GM19035 (cell line): ENCODE results near the gene ADAMTSL3.
"Not testable (repeated sequence)": the region's sequence is repeated elsewhere in the genome, so short reads cannot be mapped to it uniquely, and the experiment has no call there.

ENCODE experiments used
- ATAC-seq: cut with Tn5 transposase; IDR thresholded peaks from one replicate; pipeline ENCODE4 v1.9.1; 2021; ENCODE audit not compliant: unreplicated experiment

Gene ADAMTSL3

DNA sequence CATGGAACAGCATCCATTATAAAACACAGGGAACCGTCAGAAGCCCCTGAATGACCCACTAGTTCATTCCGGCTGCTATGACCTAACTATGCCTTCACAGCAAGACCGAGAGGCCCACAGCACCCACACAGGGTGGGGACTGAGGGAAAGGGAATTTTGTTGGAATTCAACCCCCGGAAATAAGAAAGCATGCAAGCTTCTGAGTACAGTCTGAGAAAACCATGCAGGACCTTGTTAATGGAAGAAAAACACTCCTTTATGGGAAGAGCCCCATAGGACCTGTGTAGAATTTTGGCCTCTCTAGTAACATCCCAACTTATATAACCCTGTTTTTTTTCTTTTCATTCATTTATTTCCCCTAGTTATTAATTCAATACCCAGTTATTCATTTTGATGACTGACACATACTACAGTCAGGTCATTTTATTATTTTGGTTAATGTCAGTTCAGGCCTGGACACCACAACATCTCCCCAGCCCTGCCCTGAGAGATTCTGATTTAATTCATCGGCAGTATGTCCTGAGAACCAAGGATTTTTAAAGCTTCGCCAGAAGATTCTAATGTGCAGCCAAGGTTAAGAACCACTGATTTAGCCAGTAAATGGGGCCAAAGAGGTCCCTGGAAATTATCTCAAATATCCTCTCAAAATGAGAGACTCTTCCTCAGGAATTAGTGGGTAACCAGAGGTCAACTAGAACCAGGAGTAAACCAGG lies 350.0 kb downstream of the ADAMTSL3 start:
- ATAC-seq: no peak

DNA sequence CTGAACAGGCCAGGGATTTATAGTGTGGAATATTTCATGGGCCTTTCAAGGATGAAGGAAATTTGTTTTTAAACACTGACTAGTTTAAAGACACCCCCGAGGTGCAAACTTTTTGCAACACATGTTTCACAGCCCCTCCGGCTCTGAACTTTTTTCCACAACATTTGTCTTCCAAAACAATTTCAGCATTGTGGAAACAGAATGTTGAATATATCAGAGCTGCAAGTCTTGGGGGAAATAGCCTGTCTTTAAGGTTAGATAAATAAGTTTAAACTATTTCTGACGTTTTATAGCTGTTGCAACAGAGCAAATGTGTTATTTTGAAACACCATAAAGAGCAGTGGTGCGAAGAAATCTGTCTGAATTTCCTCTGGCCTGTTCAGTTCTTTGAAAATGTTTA lies 352.5 kb downstream of the ADAMTSL3 start:
- no peak for ATAC-seq

DNA sequence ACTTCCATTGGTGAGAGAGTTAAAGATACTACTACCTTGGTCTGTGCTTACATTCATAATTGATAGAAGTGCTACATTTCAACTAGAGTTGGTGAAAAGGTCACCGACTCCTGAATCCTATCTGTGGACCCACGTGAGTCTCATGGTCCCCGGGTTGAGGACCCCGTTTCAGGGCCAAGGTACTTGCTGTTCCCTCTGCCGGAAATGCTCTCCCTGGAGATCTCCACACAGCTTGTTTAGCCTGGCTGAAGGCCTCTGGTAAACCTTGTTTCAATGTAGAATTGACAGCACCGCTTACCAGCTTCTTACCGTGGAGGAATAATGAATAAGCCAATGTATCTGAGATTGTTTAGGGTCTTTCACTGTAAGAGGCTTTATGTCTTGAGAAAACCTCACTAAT lies 355.7 kb downstream of the ADAMTSL3 start:
- no peak for ATAC-seq

DNA sequence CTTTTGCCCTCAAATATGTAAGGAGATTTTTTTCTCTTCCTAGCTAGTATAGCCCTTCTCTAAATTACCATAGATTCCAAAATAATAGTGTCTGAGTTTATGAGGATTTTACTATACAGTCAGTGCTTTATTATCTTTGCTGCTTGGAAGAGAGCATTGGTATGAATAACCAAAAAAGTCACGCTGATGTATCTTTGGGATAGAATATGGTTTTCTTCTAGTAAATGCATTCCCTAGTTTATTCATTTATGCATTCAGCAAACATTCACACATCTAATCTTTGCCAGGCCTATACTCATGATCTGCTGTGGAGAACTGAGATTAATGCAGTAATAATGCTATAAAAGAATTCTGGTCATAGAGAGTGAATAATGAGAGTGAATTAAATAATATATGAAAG lies 356.3 kb downstream of the ADAMTSL3 start:
- no peak for ATAC-seq

DNA sequence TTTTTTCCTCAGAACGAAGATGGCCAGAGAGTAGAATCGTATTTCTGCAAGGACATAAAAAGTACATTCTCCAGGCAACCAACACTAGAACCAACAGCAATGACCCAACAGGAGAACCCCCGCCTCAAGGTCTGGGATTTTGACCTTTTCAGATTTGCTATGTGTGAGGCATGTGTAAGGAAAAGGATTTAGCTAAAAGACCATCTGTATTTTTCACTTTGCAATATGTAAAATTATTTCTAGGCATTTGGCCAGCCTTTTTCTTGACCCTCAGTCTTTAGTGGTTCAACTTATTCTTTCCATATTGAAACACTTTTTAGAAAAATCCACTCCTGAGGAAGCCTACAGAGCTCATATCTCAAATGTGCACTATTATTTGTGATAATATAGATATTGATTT lies 362.4 kb downstream of the ADAMTSL3 start:
- no peak for ATAC-seq

DNA sequence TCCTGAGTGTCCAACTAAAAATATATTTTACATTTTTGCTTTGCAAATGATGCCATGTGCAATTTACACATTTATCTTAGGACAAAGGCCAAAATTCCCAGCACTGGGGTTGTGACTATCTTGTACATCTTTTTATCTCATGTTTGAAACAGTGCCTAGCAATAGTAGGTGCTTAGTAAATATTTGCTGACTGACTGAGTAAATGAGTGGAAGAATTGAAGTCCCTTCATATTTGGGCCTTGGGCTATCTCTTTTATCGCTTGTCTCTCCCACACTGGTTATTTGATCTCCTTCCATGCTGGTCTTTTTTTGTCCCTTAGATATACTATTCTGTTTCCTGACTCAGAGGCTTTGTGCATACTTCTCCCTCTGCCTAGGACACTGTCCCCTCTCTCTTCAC lies 368.6 kb downstream of the ADAMTSL3 start:
- no peak for ATAC-seq

DNA sequence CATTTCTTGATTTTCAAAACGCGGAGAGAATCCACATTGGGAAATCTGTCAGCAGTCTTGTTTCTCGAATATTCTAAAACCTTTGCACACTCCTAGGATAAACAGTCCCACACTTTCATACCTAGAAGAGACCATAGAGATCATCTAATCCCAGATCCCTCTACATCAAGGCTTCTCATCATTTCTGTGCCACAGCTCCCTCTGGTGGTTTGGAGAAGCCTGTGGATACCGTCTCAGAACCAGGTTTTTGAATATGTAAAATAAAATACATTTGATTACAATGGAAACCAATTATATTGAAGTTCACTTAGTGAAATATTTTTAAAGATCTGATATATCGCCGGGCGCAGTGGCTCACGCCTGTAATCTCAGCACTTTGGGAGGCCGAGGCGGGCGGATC lies 369.7 kb downstream of the ADAMTSL3 start:
- ATAC-seq: no peak

DNA sequence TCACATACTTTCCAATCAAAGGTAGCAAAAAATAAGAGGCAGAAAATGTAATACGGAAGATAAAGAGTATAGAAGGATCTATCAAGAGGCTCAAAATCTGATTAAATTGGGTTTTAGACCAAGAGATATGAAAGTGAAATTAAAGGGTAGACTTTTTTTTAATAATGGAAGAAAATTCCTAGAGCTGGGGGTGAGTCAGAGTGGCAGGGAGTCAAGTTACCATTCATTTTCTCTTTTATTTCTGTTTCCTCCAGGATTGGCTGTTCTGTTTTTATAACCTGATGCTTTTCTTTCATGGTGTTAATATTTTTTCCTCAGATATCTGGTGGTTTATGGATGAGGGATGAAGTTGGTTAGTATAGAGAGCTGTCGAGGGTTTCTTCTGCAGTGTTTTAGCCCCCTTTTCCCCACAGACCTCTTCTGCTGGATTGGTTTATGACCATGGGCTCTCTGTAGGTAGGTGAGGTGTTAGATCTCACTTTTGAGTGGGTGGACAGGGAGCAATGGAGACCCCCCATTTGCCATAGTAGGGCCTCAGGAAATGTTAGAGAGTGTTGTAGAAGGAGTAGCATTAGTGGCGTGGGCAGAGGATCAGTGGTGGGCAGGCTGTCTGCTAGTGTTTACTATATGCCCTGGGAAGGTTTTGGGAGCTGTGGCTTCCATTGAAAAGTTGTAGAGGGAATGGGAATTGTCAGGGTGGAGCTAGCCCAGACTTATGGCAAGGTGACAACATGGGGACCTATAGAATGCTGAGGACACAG lies 380.1 kb downstream of the ADAMTSL3 start:
- no peak for ATAC-seq

DNA sequence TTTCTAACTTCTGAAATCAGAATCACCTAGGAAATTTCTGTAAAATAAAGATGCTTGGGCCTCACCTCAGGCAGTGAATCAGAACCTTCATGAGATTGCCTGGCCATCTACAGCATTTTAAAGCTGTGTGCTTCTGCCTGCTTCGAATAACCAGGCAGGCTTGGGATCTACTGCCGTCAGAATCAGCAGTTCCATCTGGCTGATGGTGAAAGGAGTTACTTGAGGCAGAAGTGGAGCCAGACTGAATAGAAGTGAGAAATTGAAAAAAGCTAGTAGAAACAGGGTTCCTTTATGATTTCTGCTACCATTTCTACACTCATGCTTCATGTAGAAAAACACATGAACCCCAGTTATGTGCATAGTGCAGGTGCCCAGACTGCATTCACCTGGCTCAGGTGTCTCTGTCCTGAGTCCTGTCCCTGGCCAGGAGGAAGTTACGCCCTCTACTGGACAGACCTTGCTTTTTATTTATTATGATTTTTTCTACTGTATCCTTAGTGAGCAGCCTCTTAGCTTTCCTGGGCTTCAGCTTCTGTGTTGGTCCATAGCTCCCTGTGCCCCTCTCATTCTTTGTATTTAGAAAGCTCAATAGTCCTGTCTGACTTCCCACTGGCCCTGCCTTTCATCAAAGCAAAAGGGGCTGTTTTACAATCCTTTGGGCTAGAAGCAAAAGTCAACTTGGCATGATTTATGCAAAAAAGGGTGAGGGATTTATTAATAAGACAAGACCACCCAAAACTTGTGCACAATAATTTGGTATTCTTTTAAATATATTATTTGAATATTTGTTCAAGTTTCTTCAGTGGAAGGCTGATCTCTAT lies 380.9 kb downstream of the ADAMTSL3 start:
- peak; percentile 61 for ATAC-seq

DNA sequence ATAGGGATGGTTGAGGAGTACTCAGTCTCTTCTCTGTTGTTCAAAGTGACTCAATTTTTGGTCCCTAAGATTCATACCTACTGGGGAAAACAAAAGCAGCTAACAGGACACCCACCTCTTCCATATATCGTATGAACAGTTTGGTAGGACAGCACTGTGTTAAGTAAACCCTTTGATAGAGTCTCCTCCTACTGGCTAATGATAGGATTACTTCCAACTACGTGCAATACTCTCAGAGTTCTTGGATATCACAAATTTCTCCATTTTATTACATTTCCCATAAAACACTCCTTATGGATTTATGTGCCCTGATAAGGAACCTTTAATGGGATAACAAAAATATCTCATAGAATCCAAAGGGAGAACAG lies 381.5 kb downstream of the ADAMTSL3 start:
- ATAC-seq: no peak

DNA sequence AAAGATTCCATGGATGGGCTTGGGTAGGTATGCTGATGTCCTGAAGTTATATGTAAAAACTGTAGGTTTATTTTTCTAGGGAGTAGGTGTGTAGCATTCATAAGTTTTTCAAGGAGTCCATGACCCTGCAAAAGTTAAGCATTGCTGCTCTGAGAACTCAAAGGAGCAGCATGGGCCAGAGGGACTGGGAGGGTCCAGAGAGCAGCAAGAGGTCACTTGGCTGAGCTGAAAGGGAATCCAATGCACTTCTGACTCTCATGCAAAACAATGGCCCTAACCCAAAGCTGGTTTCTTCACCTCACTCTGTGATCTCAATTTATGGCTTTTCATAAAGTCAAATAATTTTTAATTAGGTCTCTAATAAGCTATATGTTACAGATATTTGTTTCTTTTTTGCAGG lies 383.4 kb downstream of the ADAMTSL3 start:
- no peak for ATAC-seq

DNA sequence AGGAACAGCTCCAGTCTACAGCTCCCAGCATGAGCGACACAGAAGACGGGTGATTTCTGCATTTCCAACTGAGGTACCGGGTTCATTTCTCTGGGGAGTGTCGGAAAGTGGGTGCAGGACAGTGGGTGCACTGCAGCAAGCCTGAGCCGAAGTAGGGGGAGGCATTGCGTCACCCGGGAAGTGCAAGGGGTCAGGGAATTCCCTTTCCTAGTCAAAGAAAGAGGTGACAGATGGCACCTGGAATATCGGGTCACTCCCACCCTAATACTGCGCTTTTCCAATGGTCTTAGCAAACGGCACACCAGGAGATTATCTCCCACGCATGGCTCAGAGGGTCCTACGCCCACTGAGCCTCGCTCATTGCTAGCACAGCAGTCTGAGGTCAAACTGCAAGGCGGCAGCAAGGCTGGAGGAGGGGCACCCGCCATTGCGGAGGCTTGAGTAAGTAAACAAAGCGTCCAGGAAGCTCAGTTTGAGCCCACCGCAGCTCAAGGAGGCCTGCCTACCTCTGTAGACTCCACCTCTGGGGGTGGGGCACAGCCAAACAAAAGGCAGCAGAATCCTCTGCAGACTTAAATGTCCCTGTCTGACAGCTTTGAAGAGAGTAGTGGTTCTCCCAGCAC lies 388.6 kb downstream of the ADAMTSL3 start:
- ATAC-seq: not testable (repeated sequence)

DNA sequence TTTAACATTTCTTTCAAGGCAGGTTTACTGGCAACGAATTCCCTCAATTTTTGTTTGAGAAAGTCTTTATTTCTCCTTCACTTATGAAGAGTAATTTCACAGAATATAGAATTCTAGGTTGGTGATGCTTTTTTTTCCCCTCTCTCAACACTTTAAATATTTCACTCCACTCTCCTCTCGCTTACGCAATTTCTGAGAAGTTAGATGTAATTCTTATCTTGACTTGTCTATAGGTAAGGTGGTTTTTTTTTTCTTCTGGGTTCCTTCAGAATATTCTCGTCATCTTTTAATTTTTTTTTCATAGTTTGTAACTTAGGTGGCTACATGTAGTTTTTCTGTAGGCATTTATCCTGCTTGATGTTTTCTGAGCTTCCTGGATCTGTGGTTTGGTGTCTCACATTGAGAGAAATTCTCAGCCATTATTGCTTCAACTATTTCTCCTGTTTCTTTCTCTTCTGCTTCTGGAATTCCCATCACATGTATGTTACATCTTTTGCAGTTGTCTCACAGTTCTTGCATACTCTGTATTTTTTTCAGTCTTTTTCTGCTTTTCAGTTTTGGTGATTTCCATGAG lies 392.2 kb downstream of the ADAMTSL3 start:
- ATAC-seq: no peak

DNA sequence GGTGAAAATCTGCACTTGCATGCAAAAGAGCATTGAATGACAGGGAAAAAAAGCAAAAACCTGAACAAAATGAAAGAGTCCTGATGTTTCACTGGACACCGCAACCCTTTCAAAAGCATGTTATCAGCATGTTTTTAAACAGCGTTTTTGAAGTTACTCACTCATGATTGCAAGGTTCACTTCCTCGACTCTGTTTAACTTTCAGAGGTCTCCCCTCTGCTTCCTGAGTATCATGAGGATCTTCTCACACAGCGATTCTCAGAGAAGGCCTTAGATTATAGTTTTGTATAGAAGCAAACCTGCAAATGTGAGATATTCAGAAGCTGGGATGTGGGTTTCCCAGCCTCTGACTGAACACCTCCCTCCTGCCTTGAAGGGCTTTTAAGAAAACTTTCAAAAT lies 395.6 kb downstream of the ADAMTSL3 start:
- ATAC-seq: not testable (repeated sequence)

DNA sequence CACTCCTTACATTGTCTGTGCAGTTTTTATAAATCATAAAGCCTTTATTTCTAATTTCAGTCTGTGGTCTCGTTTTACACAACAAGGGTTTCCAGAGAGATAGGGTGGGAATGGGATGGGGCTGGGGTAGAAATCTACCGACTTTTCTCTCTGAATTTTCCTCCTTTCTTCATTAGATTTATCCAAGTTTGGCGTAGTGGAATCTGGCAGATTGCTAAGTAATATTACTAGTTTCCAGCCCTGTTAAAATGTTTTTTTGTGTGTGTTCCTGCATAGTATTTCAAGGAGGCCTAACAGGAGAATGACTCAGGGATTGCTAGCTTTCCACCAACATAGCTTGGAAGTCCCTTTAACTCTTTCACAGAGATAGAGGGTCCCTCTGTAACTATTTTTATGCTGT lies 396.2 kb downstream of the ADAMTSL3 start:
- ATAC-seq: no peak

DNA sequence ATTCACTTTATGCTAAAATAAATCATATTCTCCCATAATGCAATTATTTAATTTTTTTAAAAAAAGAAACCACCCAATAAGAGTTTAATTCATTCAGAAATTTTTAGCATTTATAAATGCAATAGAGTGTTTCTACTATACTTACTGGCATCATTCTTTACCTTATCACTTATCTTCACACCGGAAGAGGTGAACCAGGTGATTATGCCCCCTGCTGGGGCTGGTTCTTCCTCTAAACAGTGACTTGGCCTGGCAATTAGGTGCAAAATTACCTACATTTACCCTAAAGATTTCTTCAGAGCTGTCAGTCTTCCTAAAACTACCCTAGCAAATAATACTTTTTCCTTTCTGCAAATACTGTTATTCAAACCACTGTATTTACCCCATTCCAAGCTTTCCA lies 397.2 kb downstream of the ADAMTSL3 start:
- ATAC-seq: not testable (repeated sequence)

DNA sequence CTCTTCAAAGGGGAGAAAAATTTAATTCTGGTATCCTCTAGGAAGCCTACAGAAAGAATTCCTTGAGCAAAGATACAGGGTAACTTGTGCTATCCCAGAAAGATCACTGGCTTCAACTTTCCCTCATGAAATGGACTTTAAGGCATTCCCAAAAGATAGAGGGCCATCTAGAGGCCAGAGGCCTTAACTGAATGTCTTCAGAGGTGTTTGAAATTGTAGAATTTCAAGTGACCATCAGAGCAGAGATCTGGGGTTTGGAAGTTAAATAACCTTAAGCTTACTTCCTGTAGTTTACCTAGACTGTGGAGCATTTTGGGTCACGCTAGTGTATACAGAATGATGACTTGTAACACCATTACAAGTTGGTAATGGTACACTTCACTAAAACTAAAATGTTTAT lies 400.6 kb downstream of the ADAMTSL3 start:
- ATAC-seq: not testable (repeated sequence)

DNA sequence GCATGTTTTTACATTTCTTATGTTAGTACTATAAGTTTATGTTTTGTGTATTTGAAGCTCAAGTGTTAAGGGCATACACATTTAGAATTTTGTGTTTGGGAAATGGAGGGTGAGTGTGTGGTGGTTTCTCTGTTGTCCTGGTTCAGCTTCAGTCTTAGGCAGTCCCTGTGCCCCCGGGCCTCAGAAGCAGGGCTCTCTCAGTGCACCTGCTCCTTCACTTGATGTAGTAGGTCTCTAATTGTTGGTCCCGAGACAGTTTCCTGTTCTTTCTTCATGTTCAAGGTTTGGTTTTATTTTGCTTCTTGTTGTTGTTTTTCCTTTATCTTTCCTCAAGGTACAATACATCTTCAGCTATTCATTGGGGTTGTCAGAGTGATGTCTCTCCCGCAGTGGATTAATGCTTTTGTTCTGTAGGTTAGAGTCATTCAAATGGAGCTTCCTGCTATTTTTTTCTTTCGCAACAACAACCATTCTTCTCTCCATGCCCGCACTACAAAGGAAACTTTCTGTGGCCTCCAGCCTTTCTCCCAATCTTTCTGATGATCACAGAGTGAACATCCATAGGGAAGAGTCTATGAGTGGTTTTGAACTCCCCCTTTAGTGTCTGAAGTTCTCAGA lies 403.9 kb downstream of the ADAMTSL3 start:
- ATAC-seq: no peak

DNA sequence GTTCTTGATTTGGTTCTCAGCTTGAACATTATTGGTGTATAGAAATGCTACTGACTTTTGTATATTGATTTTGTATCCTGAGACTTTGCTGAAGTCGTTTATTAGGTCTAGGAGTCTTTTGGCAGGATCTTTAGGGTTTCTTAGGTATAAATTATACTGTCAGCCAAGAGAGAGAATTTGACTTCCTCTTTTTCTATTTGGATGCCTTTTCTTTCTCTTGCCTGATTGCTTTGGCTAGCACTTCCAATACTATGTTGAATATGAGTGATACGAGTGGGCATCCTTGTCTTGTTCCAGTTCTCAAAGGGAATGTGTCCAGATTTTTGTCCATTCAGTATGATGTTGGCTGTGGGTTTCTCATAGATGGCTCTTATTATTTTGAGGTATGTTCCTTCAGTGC lies 409.8 kb downstream of the ADAMTSL3 start:
- ATAC-seq: not testable (repeated sequence)

DNA sequence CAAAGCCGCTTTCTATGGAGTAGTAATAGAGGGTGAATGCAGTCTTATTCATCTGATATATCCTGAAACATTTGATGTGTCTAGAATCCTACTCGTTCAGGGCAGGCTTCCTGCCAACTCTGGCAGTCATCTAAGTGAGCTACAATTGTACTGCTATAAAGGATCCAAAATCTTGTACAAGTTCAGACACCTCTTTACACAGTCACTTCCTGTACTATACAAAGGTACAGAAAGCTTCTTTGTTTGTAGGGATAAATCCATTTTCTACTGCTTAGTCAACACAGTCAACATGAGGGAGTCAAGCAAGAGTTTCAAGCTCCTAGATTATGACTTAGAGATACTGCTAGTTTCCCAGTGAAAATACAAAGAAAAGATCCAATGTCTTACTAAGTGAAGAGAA lies 414.8 kb downstream of the ADAMTSL3 start:
- ATAC-seq: not testable (repeated sequence)

DNA sequence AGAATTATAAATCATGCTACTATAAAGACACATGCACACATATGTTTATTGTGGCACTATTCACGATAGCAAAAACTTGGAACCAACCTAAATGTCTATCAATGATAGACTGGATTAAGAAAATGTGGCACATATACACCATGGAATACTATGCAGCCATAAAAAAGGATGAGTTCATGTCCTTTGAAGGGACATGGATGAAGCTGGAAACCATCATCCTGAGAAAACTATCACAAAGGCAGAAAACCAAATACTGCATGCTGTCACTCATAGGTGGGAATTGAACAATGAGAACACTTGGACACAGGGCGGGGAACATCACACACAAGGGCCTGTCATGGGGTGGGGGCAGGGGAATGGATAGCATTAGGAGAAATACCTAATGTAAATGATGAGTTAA lies 424.1 kb downstream of the ADAMTSL3 start:
- ATAC-seq: not testable (repeated sequence)
